Cardiac muscle cell (in vitro differentiated cells and primary cell): ENCODE results near the gene DYNC2H1. TPM values are rescaled to one million over a fixed set of nuclear protein-coding genes. Genes with fewer than 3 reads are reported as not detected.

Experiments
- DNase-seq, 2 donors: peaks; one replicate each; pipeline versions ENCODE4 v3.0.0 to v3.0.0-alpha.2; 2010 to 2017; ENCODE audit warnings: low read depth in 1 of 2, low spot score in 1 of 2
- H3K27ac ChIP-seq: fragments of 200-600 bp; sonication (generic); 2 replicates; pipeline ENCODE4 v1.5.1; 2016
- H3K27me3 ChIP-seq: fragments of 200-600 bp; sonication (generic); 2 replicates; pipeline ENCODE4 v1.6.0; 2016; ENCODE audit warnings: control low read depth
- H3K36me3 ChIP-seq: fragments of 200-600 bp; sonication (generic); 2 replicates; pipeline ENCODE4 v1.5.1; 2016; ENCODE audit warnings: control low read depth
- H3K4me1 ChIP-seq: fragments of 200-600 bp; sonication (generic); 2 replicates; pipeline ENCODE4 v1.8.1; 2017; ENCODE audit warnings: low read depth, mild to moderate bottlenecking, mixed run types
- H3K4me3 ChIP-seq: fragments of 200-600 bp; sonication (generic); 2 replicates; pipeline ENCODE4 v1.5.1; 2016; ENCODE audit warnings: mild to moderate bottlenecking
- H3K9me3 ChIP-seq: fragments of 200-600 bp; sonication (generic); 2 replicates; pipeline ENCODE4 v1.5.1; 2017; ENCODE audit warnings: low read depth, mild to moderate bottlenecking, control low read depth
- CTCF ChIP-seq: IDR thresholded peaks from 2 replicates; pipeline ENCODE4 v1.5.1; 2012; ENCODE audit warnings: low read depth, mild to moderate bottlenecking, low read length
- polyA plus RNA-seq: library from polyadenylated mRNA; unstranded; fragments of >200 nt; fragmentation: Nextera tagmentation; extraction: Ambion mirVana; gene quantifications from 2 replicates; pipeline ENCODE4 v1.2.1, GENCODE V29; 2016
- total RNA-seq: library from RNA; depleted of rRNA; stranded (reverse); fragments of >200 nt; gene quantifications from 2 replicates; pipeline ENCODE4 v1.2.3, GENCODE V29; 2016

Gene DYNC2H1
- total and polyA plus RNA-seq, 2 experiments from 2014 or later = 3.4 to 10.5 TPM

- no peak overlapping the region for H3K27ac ChIP-seq
- no peaks in the 10 kb centered on the region for H3K27me3 ChIP-seq
- no peaks in the 10 kb centered on the region for H3K4me1 ChIP-seq
- no peak for TF ChIP-seq CTCF
- no peak overlapping the region for H3K4me3 ChIP-seq
- H3K36me3 ChIP-seq = no peaks in the 10 kb centered on the region
- DNase-seq = no peak
- H3K9me3 ChIP-seq = no peaks in the 10 kb centered on the region
These were observed 298.4 kb downstream of the DYNC2H1 start for GRCh38 chr11:103407641-103408040.

- no peak for DNase-seq
- no peak overlapping the region for H3K27ac ChIP-seq
- no peak for TF ChIP-seq CTCF
These were observed 304.2 kb downstream of the DYNC2H1 start for GRCh38 chr11:103413266-103413888.

GRCh38 chr11:103418014-103418413, 308.8 kb downstream of the DYNC2H1 start:
- no peaks in the 10 kb centered on the region for H3K9me3 ChIP-seq
- DNase-seq = no peak
- H3K4me1 ChIP-seq = no peaks in the 10 kb centered on the region
- no peaks in the 10 kb centered on the region for H3K27me3 ChIP-seq
- no peak for TF ChIP-seq CTCF
- no peaks in the 10 kb centered on the region for H3K36me3 ChIP-seq
- H3K4me3 ChIP-seq = no peak overlapping the region
- H3K27ac ChIP-seq = no peak overlapping the region

More at GRCh38 chr11:103413266-103413888, 304.2 kb downstream of the DYNC2H1 start:
- H3K36me3 ChIP-seq = no peaks in the 10 kb centered on the region
- no peaks in the 10 kb centered on the region for H3K9me3 ChIP-seq
- no peak overlapping the region for H3K4me3 ChIP-seq
- no peaks in the 10 kb centered on the region for H3K4me1 ChIP-seq
- H3K27me3 ChIP-seq = no peaks in the 10 kb centered on the region

GRCh38 chr11:103420593-103420992, 311.4 kb downstream of the DYNC2H1 start:
- DNase-seq = no peak
- no peak for TF ChIP-seq CTCF
- no peaks in the 10 kb centered on the region for H3K36me3 ChIP-seq
- H3K4me1 ChIP-seq = no peaks in the 10 kb centered on the region
- H3K4me3 ChIP-seq = no peak overlapping the region
- H3K27me3 ChIP-seq = no peaks in the 10 kb centered on the region
- H3K9me3 ChIP-seq = no peaks in the 10 kb centered on the region
- H3K27ac ChIP-seq = no peak overlapping the region

GRCh38 chr11:103433386-103434072, 324.3 kb downstream of the DYNC2H1 start:
- H3K4me3 ChIP-seq = no peak overlapping the region
- H3K27me3 ChIP-seq = no peaks in the 10 kb centered on the region
- no peaks in the 10 kb centered on the region for H3K9me3 ChIP-seq
- no peak overlapping the region for H3K27ac ChIP-seq
- H3K4me1 ChIP-seq = no peaks in the 10 kb centered on the region
- no peak for TF ChIP-seq CTCF
- peak in 1 of 2 donors; percentile 48 for DNase-seq
- no peaks in the 10 kb centered on the region for H3K36me3 ChIP-seq
